ENCODE data around the gene TSPAN16. TPM values are rescaled to one million over a fixed set of nuclear protein-coding genes. Genes with fewer than 3 reads are reported as not detected.
A peak's percentile ranks its signal among the peaks of the same experiment; 100 is the strongest.

Gene TSPAN16
- total RNA-seq, 1 experiment from 2014 or later = not detected

DNA sequence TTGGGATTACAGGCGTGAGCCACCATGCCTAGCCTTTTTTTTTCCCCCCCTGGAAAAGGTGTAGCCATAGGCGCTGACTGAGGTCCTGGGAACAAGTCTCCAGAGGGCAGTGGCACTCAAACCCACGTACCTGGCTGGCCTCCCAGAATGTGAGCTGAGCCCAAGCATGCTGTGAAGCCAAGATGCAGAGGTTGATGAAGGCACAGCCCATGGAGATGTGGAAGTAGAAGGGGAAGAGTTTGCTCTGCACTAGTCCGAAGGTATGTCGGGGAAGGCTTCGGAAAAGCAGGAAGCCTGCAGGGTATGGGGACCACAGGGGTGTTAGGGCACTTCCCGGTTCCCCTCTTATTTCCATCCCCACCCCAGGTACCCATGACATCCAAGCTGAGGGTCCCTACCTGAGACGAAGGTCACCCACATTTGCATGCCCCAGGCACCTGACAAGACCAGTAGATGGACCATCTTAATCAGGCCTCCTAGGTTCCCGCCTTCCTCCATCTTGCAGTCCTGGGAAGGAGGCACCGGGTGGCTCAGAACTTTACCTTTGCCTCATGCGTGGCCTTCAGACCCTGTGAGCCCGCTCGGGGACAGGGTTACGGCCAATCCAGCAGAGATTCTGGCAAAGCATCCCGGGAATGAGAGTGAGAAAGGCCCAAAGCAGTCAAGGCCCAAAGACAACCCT is 49.3 kb downstream of the TSPAN16 start:
- BruUV-seq (replicated peaks) = no TSS peak
- intact Hi-C loops (cut with micrococcal nuclease; ENCODE audit: unreplicated experiment) = no loop called here
- DNase-seq (ENCODE audit: low spot score) = no peak
- H3K9me3 ChIP-seq (ENCODE audit: low read depth, low read length, poor library complexity, severe bottlenecking) = no peaks in the 10 kb centered on the region
- H3K36me3 ChIP-seq (ENCODE audit: insufficient read depth, low read length, poor library complexity, severe bottlenecking) = peaks cover 4% of the 10 kb centered on the region
- no peak for TF ChIP-seq EZH2 (IDR thresholded peaks at IDR 0.05; ENCODE audit: borderline replicate concordance, low read depth, low read length, poor library complexity, severe bottlenecking)
- TF ChIP-seq, protein P1, sequence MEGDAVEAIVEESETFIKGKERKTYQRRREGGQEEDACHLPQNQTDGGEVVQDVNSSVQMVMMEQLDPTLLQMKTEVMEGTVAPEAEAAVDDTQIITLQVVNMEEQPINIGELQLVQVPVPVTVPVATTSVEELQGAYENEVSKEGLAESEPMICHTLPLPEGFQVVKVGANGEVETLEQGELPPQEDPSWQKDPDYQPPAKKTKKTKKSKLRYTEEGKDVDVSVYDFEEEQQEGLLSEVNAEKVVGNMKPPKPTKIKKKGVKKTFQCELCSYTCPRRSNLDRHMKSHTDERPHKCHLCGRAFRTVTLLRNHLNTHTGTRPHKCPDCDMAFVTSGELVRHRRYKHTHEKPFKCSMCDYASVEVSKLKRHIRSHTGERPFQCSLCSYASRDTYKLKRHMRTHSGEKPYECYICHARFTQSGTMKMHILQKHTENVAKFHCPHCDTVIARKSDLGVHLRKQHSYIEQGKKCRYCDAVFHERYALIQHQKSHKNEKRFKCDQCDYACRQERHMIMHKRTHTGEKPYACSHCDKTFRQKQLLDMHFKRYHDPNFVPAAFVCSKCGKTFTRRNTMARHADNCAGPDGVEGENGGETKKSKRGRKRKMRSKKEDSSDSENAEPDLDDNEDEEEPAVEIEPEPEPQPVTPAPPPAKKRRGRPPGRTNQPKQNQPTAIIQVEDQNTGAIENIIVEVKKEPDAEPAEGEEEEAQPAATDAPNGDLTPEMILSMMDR (conservative IDR thresholded peaks at IDR 0.05; ENCODE audit: low read depth, low read length) = no peak
- no peaks in the 10 kb centered on the region for H3K27me3 ChIP-seq (replicated peaks; ENCODE audit: insufficient read depth, low read depth, low read length, poor library complexity)
- peaks cover 14% of the 10 kb centered on the region for H3K4me1 ChIP-seq (ENCODE audit: insufficient read depth, low read length, poor library complexity, severe bottlenecking)
- ChIA-PET POLR2A (ENCODE audit: low non-redundant PET) (interaction anchor here (1.1 kb wide), 1 partner anchor 59 kb away, joined by 5 read pairs; no protein-coding TSS in a partner anchor), CTCF (interaction anchor here (0.9 to 1.0 kb wide), 2 partner anchors 30 to 36 kb away, joined by 3 read pairs; partner anchors contain the start of gene SWSAP1)
- H3K27ac ChIP-seq (ENCODE audit: low read depth, low read length, poor library complexity, severe bottlenecking) = peak overlapping the region; percentile 67
- H3K4me3 ChIP-seq (ENCODE audit: low read depth, low read length, poor library complexity, severe bottlenecking) = peak overlapping the region; percentile 69

DNA sequence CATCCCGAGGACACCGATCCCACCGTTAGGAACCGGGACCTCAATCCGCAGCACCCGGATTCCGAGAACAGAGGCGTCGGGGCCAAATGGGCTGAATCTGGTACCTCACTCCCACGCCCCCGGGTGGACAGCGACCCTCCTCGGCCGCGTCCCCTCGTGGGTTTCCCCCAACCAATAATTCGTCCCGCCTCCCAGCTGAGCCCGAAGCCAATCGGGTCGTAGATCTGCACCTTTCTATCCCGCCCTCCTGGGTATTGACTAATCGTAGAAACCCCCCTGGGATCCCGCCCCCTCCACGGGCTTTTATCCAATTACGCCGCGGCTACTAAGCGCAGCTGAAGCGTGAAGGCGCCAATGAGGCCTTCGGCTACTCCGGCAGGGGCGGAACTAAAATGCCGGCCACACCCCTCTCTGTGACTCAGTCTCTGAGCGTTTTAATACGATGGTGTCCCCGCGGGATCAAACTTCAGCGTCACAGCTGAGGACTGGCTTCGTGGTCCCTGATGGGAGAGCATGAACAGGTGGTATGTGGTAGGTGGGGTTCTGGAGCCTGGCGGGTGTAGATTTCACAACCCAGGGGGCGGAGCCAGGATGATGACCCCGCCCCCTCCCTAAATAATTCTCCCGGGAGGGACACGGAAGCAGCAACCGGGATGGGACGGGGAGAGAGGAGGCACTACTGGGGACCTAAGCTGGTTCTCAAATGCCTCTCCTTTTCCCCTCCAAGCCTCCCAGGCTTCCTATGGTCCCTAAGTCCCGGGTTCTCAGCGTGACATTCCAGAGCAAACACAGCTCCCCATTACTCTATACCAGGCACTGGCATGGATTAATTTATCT is 50.4 kb downstream of the TSPAN16 start, which contains the start of the genes CCDC159 and TMEM205:
Gene CCDC159, plus strand, starts transcription at position 416 of the 837 bp plus-strand sequence. Its CDS starts 88 bp downstream, at position 504.
Gene TMEM205, minus strand, starts transcription at position 165 of the 837 bp plus-strand sequence. CDS start 649 bp downstream, outside the sequence.
- peak; percentile 100 for DNase-seq (ENCODE audit: low spot score)
- ChIA-PET CTCF (interaction anchor here (0.6 to 1.2 kb wide), 4 partner anchors 29 to 96 kb away, joined by 3 to 18 read pairs (median 3); partner anchors contain the start of gene SWSAP1), POLR2A (ENCODE audit: low non-redundant PET) (interaction anchor here (1.1 kb wide), 1 partner anchor 60 kb away, joined by 5 read pairs; no protein-coding TSS in a partner anchor)
- TF ChIP-seq, protein P1 (conservative IDR thresholded peaks at IDR 0.05; ENCODE audit: low read depth, low read length) = 0 out of 2 replicates have a peak, but pooled peaks have one; percentile 34
- TF ChIP-seq EZH2 (IDR thresholded peaks at IDR 0.05; ENCODE audit: borderline replicate concordance, low read depth, low read length, poor library complexity, severe bottlenecking) = no peak
- peaks cover 4% of the 10 kb centered on the region for H3K36me3 ChIP-seq (ENCODE audit: insufficient read depth, low read length, poor library complexity, severe bottlenecking)
- H3K27me3 ChIP-seq (replicated peaks; ENCODE audit: insufficient read depth, low read depth, low read length, poor library complexity) = no peaks in the 10 kb centered on the region
- H3K4me3 ChIP-seq (ENCODE audit: low read depth, low read length, poor library complexity, severe bottlenecking) = peak within 1 kb of the TSS; percentile 69
- peaks cover 14% of the 10 kb centered on the region for H3K4me1 ChIP-seq (ENCODE audit: insufficient read depth, low read length, poor library complexity, severe bottlenecking)
- no peaks in the 10 kb centered on the region for H3K9me3 ChIP-seq (ENCODE audit: low read depth, low read length, poor library complexity, severe bottlenecking)
- peak within 1 kb of the TSS; percentile 67 for H3K27ac ChIP-seq (ENCODE audit: low read depth, low read length, poor library complexity, severe bottlenecking)
- intact Hi-C loops (cut with micrococcal nuclease; ENCODE audit: unreplicated experiment) = no loop called here
- BruUV-seq (replicated peaks) = no TSS peak

DNA sequence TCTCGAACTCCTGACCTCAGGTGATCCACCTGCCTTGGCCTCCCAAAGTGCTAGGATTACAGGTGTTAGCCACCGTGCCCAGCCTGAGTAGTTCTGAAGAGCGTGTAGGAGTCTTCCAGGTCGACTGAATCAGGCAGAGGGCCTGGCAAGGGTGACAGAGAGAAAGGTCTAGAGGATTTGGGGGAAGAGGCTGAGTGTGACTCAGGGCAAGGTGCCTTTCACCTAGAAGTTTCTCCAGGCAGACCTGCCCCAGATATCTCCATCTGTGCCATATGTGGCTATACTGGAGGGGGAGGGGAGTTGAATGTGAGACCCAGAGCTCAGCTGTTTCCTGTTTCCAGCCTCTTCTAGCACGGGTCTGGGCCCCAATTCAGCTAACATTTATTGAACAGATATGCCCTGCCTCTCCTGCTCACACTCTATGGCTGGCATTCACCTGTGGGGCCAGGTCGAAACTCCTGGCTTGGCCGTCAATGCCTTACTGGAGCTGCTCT is 51.6 kb downstream of the TSPAN16 start:
- Histone ChIP-seq H3K4me3 (ENCODE audit: low read depth, low read length, poor library complexity, severe bottlenecking) (no peak overlapping the region), H3K27me3 (replicated peaks; ENCODE audit: insufficient read depth, low read depth, low read length, poor library complexity) (no peaks in the 10 kb centered on the region), H3K4me1 (ENCODE audit: insufficient read depth, low read length, poor library complexity, severe bottlenecking) (peaks cover 14% of the 10 kb centered on the region), H3K27ac (ENCODE audit: low read depth, low read length, poor library complexity, severe bottlenecking) (no peak overlapping the region), H3K36me3 (ENCODE audit: insufficient read depth, low read length, poor library complexity, severe bottlenecking) (peaks cover under 1% of the 10 kb centered on the region), H3K9me3 (ENCODE audit: low read depth, low read length, poor library complexity, severe bottlenecking) (no peaks in the 10 kb centered on the region)
- ChIA-PET POLR2A (ENCODE audit: low non-redundant PET) (no interaction called here), CTCF (no interaction called here)
- no peak for DNase-seq (ENCODE audit: low spot score)
- intact Hi-C loops (cut with micrococcal nuclease; ENCODE audit: unreplicated experiment) = no loop called here
- no peak for TF ChIP-seq EZH2 (IDR thresholded peaks at IDR 0.05; ENCODE audit: borderline replicate concordance, low read depth, low read length, poor library complexity, severe bottlenecking)
- TF ChIP-seq, protein P1 (conservative IDR thresholded peaks at IDR 0.05; ENCODE audit: low read depth, low read length) = no peak
- no TSS peak for BruUV-seq (replicated peaks)
